GM21737 (cell line): ENCODE measurements around the gene FSCN2.

ENCODE experiments used
- ATAC-seq: cut with Tn5 transposase; IDR thresholded peaks from one replicate; pipeline ENCODE4 v1.9.1; 2021; ENCODE audit warnings: mild to moderate bottlenecking, moderate library complexity; ENCODE audit not compliant: unreplicated experiment

FSCN2 gene, protein sequence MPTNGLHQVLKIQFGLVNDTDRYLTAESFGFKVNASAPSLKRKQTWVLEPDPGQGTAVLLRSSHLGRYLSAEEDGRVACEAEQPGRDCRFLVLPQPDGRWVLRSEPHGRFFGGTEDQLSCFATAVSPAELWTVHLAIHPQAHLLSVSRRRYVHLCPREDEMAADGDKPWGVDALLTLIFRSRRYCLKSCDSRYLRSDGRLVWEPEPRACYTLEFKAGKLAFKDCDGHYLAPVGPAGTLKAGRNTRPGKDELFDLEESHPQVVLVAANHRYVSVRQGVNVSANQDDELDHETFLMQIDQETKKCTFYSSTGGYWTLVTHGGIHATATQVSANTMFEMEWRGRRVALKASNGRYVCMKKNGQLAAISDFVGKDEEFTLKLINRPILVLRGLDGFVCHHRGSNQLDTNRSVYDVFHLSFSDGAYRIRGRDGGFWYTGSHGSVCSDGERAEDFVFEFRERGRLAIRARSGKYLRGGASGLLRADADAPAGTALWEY

DNA sequence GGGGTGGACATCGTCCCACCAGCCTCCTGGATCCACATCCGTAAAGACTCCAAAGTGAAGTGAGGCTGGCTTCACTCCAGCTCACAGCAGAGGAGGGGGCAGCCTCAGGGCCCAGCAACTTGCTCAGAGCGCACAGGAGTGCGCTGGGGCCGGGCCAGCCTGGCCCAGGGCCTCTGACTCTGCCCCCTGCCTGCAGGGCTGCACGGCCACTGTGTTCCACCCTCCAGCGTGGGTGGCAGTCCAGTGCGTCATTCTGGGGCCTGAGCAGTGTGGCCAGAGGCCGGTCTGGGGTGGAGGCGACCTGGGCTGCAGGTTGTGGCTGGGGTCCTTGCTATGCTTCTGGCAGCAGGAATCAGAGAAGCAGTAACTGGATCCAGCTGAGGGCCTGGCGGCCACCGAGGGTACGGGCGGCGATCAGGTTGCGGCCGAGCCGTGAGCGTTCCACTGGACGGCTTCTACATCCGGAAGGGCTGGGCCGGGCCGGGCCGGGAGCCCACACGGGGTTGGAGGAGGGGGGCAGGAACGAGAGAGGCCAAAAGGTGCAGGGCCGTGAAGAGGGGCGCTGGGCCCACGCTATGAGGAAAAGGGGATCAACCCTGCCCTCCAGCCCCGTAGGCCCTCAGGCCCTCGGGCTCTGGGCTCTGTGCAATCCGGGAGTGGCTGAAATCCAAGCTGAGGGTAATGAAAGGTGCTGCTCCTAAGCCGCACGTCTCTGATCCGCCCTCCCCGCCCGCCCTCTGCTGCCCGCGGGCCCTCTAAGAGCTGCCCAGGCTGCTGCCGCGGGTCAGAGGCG is at the start of gene FSCN2:
Gene FSCN2 (plus strand): TSS at position 787 of the 793 bp plus-strand sequence. CDS start 155 bp downstream, outside the sequence.
- no peak for ATAC-seq

DNA sequence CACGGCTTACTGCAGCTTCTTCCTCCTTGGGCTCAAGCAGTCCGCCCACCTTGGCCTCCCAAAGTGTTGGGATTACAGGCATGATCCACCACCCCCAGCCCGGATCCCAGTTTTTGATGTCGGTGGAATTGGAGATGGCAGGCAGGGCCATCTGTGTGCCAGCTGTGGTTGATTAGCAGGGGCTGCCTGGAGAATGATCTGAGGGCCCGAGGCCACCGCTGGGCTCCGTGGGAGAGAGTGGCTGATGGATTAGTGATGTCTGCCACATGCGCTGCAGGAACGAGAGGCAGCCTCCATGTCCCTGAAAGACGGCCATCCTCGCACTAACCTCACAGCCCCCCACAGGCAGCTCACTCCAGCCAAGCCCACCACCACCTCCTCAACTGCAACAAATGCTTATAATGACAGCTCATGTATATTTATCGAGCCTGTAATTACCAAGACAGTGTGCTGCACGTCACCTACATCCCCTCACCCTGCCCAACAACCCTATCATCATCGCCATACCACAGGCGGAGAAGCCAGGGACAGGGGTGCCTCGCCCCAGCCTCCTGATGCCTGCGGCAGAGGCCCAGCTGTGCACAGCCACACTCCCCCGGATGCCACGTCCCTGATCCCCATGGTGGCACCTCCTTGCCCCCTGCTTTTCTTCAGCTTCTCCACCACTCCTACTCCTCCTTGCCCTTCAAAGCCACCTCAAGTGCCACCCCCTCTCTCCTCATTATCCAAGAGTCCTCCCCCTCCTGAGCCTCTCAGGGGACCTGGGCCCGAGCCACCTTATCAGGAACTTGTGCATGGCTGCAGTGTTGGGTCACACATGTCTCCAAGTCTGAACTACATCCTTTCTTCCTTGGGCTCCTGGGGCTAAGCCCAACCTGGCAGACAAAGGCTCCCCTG is 48.8 kb upstream of the FSCN2 start:
- no peak for ATAC-seq

DNA sequence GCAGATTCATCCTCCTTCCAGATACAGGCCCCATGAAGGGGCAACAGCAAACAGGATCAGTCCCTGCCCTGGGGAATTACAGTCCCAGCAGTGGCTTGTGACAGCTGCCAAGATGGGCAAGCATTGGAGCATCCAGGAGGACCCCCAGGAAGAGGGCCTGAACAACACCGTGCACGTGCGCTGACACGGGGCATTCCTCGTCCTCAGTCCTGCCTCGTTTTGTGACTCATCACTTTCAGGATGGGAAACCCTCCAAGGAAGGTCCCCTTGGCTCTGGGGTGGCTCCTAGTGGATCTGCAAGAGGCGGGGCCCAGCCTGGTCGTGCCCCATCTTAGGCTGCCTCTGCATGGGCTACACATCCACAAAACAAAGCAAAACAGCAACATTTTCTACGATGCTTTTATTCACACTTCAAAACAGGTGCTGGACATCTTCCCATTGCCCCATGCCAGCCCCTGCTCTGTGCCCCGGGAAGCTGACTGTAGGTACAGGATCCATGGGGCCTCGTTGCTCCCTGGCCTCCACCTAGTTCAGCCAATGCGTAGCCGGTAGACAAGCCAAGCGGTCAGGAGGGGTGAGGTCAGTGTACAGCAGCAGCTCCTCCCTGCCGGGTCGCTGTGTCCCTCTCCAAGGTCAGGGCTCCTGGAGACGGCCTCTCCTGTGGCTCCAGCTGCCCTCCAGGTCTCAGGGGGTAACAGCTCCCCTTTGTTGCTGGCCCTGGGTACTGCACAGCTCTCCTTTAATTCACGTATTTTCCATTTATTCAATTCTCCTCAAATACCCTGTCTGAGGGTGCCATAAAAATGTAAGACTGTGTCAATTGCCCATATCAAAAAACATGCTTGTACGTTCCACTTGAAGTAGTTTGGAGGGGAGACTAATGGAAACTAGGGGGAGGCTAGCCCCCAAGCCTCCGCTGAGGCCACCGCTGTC is 47.8 kb upstream of the FSCN2 start:
- no peak for ATAC-seq

DNA sequence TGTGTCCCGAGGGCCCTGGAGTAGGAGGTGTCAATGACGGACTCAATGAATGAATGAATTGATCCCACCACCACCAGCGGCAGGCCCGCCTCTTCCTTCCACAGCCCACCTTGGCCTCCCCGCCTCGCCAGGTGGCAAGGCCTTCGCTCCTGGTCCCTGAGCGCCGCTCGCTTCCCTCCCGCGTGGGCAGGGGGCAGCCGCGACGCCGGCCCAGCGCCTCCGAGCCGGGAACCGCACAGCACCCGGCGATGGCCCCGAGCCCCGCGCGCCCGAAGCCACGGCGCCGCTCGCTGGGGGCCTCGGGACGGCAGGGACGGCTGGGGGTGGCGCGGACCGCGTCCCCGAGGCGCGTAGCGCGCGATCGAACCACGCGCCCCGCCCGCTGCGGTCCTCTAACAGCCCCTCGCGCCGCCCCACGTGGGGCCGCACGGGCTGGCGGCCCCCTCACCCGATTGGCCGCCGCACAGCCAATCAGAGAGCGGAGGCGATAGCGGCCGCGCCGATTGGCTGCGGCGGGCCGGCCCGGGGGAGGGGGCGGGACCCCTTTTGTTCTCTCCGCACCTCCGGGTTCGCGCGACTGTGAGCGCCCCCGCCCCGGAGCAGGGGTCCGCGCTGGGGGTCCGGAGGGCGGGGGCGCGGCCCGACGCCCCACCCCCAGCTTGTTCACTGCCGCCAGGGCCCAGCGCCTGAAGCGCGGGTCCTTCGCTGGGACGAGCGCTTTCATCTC is 46.9 kb upstream of the FSCN2 start:
- ATAC-seq: no peak

DNA sequence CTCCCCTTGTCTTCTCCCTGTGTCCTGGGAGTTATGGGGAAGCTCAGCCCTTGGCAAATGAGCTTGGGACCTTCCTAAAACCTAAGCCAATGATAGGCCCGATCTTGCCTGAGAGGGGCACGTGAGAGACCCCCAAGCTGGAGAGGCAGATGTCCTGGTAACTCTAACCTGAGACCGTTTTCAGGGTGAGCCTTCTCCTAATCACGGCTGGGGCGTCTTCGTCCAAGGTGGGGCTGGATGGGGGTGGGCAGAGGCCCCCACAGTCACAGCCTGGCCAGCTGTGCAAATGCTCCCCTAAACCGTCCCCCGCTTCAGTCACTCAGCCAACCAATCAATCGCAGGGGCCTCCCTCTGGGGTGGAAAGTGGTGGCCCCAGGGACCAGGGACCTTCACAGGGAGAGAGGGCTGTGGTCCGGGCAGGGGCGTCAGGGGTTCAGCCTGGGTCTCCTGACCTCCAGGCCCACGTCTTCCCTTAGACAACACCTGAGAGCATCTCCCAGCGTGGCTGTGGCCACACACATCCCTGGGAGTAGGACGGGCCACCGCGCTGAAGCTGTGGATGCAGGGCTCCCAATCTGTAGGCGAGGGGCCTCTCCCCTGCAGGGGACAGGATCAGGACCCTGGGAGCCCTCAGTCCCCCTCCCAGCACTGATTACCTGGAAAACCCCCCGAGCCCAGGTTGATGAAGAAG is 46.2 kb upstream of the FSCN2 start:
- no peak for ATAC-seq

DNA sequence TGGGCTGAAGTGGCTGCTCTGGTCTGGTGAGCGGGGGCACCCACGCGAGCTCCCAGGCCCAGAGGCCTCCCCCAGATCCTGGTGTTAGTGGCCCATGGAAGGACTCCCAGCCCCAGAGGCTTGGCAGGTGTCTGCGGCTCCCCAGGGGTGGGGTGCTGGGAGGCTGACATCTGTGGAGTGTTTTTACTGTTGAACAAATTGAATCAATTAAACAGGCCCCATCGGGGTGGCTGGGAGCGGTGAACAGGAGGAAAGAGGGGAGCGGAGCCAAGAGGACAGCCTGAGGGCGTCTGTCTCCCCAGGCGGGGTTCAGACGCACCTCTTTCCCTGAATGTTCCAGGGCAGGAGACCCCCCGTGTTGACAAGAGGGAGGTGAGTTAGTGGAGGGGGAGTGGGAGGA is 45.5 kb upstream of the FSCN2 start:
- no peak for ATAC-seq

DNA sequence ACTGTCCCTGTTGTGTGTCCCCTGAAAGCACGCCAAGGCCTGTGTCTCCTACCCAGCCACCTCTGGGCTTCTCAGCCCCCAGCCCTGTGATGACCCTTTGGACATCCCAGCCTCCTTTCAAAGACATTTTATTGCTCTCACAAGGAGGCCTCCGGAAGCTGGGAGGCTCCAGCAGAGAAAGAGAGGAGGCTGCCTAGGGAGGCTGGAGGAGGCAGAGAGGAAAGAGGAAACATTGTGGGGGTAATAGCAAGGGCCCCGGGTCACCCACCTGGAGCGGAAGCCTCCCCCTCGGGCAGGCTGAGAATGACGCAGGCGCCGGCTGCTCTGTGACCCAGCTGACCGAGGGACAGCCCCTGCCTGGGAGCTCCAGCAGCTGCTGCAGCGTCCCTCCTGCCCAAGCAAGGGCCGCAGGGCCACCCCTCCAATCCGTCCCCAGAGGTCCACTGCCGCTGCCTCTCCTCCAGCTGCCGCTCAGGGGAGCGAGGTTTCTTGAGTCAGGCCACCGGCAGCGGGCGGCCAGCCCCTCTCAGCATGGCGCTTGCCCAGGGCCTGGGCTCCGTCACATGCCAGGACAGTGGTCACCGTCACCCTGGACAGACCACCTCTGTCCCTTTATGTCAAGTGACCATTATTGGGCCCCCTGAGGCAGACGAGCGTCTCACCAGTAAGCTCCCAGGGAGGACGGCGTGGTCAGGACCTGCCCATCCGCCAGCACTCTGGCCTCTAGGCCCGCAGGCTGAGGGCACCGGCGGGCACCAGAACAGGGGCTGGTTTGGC is 44.9 kb upstream of the FSCN2 start:
- peak; percentile 44 for ATAC-seq

DNA sequence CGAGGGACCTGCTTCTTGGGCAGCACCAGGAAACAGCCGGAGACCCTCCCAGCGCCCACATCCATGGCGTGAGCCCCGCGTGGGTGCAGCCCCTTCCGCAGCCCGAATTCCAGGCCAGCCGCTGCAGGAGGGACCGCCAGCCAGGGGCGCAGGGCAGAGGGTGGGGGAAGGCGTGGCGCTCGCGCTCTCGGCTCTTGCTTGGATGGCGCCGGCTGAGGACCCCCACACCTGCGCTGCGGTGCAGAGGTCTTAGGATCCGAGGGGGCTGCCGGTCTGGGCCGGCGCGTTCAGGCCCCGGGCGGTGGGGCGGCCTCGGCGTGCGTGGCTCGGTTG is 44.3 kb upstream of the FSCN2 start:
- peak; percentile 8 for ATAC-seq

DNA sequence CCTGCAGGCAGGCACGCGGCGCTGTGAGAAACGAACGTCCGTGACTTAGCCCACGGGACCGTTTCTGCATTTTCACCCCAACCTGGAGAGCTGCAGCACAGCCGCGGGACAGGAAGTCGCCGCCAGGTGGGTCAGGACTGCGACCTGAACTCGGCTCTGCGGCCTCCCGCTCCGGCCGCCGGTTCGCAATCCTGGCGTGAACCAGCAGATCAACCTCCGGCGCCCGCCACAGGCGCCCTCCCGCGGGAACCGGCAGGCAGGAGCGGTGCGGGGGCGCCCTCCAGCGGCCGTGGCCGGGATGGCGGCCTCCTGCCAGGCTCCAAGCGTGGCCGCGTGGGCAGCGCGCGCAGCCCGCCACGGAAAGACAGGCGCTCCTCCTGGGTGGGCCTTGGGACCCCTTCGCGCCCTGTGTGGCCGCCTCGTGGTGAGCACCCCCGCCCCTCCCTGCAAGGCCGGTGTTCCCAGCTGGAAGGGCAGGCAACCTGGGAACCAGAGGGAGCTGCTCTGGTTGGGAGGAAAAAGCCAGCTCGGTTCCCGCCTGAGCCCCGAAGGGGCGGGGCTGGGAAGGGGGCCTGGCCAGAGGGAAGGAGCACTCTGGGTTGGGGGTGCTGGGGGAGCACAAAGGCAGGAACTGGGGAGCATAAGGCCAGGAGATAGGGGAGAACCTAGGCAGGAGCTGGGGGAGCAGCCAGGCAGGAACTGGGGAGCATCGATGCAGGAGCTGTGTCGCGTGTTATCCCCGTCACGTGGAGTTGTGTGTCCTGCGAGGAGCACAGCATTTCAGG is 43.8 kb upstream of the FSCN2 start:
- ATAC-seq: peak; percentile 50

DNA sequence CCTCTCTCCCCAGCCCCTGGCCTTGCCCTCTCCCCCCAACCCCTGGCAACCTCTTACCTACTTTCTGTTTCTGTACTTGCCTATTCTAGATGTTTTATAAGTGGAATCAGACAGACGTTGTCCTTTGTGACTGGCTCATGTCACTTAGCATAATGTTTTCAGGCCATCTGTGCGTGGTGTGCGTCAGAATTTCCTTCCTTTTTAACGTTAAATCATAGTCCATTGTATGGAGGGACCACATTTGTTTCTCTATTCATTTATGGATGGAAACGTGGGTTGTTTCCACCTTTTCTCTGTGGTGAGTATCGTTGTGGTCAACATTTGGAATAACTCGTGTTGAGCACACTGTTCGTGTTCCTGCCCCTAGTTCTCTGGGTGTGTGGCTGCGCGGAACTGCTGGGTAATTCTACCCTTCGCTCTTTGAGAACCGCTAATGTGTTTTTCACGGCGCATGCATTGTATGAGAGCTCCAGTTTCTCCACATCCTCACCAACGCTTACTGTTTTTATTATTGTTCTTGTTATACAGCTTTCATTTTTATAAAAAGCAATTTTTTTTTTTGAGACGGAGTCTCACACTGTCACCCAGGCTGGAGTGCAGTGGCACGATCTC is 41.9 kb upstream of the FSCN2 start:
- no peak for ATAC-seq

DNA sequence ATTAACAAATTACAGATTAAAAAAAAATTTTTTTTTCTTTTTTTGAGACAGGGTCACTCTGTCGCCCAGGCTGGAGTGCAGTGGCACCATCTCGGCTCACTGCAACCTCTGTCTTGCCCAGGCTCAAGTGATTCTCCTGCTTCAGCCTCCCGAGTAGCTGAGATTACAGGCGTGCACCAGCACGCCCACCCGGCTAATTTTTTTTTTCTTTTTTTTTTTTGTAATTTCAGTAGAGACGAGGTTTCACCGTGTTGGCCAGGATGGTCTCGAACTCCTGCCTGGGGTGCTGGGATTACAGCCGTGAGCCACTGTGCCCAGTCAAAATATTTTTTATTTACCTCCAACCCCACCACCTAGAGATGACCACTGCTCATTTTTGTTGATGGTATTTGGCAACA is 41.1 kb upstream of the FSCN2 start:
- no peak for ATAC-seq

DNA sequence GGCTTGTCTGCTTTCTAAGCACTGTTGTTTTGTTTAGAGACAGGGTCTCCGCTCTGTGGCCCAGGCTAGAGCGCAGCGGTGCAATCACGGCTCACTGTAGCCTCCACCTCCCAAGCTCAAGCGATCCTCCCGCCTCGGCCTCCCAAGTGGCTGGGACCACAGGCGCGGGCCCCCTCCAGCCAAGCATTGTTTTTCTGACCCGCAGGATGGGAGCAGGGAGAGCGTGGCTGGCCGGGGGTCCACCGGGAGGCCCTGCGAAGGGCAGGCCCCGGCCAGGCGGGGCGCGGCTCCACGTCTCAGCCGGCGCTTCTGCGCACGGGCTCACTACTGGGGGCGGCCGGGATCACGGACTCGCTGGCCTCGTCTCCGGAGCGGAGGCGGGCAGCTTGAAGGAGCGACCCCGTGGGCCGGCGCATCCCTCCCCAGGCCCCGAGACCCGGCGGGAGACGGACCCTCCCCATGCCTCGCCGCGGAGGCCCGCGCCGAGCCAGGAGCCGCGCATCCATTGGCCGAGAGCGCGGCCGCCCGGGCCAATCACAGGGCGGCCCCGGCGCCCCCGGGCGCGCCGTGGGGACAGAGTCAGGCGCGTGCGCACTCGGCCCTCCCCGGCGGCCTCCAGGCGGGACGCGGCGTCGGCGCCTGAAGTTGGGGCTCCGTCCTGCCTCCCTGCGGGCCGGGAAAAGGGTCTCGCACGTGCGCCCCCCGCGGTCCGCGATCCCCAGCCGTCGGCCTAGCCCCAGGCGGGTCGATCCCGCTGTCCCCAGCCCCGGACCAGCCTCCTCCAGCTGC is 40.5 kb upstream of the FSCN2 start:
- ATAC-seq: no peak

DNA sequence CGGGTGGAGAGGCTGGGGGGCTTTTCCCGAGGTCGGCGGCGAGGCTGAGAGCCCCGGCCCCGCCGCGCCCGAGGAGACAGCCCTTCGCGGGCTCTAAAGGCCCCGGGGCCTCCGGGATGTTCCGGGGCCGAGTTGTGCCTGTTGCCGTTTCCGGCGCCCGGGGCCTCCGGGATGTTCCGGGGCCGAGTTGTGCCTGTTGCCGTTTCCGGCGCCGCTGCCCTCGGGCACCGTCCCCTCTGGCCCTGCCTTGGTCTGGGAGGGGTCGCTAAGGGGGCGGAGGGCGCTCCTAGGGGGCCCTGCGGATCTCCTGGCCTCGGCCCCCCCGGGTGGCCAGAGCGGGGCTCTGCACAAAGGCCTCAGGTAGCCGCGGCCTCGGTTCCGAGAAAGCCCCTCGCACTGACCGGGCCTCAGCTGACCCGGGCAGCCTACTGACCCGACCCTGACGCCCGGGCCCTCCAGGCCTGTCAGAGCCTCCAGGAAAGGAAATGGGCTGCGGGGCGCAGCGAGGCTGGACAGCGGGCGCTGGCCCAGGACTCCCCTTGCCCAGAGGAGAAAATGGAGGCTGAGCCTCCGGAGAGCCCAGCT is 39.8 kb upstream of the FSCN2 start:
- no peak for ATAC-seq

DNA sequence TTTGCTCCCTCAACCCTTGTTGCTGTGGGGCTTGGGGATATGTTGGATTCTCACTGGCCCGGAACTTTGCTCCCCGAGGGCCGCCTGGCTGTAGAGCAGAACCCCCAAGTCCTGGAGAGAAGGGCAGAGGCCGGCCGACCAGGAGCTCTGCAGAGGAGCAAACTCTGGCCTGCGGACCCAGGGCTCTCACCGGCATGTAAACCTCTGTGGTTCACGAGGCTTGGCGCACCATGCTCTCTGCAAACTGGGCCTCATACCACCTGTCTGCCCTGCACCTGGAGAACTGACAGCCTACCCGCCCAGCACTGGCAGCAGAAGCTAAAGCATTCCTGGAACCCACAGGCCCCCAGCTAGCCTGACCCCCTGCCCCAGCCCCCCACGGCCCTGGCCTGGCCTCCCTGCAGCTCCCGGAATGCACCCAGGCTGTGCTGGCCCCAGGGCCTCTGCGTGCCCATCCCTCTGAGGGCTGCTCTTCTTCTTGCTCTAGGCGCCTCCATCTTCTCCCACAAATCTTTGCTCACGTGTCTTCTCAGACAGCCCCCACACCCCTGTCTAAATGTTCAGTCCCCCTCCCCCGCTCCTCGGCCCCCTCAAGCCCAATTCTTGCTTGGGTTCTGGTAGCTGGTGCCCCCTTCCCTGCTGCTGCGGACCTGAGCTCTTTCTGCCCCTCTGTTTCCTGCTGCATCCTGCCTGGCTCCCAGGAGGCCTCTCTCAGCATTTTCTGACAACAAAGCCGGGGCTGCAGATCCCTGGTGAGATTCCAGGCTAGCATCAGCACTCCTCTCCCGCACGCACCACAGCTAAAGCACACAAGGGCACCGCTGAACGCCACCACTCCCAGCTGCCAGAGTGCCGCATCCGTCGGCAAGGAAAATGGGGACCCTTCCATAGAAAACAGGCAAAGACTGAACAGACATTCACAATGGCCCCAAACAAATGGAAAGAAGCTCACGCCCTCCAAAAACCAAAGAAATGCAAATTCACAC is 38.9 kb upstream of the FSCN2 start:
- ATAC-seq: no peak
